HG02571 (cell line): ENCODE results near the gene CPTP.
"Not testable (repeated sequence)": the region's sequence is repeated elsewhere in the genome, so short reads cannot be mapped to it uniquely, and the experiment has no call there.

Experiments used
- ATAC-seq: cut with Tn5 transposase; IDR thresholded peaks from one replicate; pipeline ENCODE4 v1.9.1; 2021; ENCODE audit warnings: mild to moderate bottlenecking, moderate library complexity; ENCODE audit not compliant: unreplicated experiment

Gene CPTP

GRCh38 chr1:1360506-1361169 is 36.0 kb downstream of the CPTP start:
- no peak for ATAC-seq

- ATAC-seq, result no peak
Measured at GRCh38 chr1:1361233-1361981, 36.8 kb downstream of the CPTP start.

GRCh38 chr1:1361982-1362423 is 37.4 kb downstream of the CPTP start:
- no peak for ATAC-seq

- ATAC-seq, result no peak
Measured at GRCh38 chr1:1364266-1364665, 39.7 kb downstream of the CPTP start.

GRCh38 chr1:1365875-1366698 is 41.5 kb downstream of the CPTP start:
- no peak for ATAC-seq

GRCh38 chr1:1366699-1367066 is 42.1 kb downstream of the CPTP start:
- ATAC-seq, result no peak

- ATAC-seq, result no peak
Measured at GRCh38 chr1:1367315-1367714, 42.7 kb downstream of the CPTP start.

- ATAC-seq, result not testable (repeated sequence)
Measured at GRCh38 chr1:1370094-1370493, 45.5 kb downstream of the CPTP start.

GRCh38 chr1:1370771-1371300 is 46.2 kb downstream of the CPTP start:
- no peak for ATAC-seq

- no peak for ATAC-seq
Measured at GRCh38 chr1:1371364-1371745, 46.8 kb downstream of the CPTP start.

- no peak for ATAC-seq
Measured at GRCh38 chr1:1371746-1372711, 47.4 kb downstream of the CPTP start.

GRCh38 chr1:1373051-1373814 is 48.6 kb downstream of the CPTP start:
- ATAC-seq, result no peak

- ATAC-seq, result no peak
Measured at GRCh38 chr1:1373815-1374588, 49.4 kb downstream of the CPTP start.

GRCh38 chr1:1374589-1374928 is 50.0 kb downstream of the CPTP start:
- ATAC-seq, result no peak

- peak; percentile 79 for ATAC-seq
Measured at GRCh38 chr1:1374929-1375662, 50.5 kb downstream of the CPTP start, which contains the start of gene AURKAIP1. Gene AURKAIP1, minus strand, starts transcription at chr1:1375207. Its CDS starts 451 bp downstream, at chr1:1374756.

- ATAC-seq, result no peak
Measured at GRCh38 chr1:1376551-1377226, 52.1 kb downstream of the CPTP start.

GRCh38 chr1:1377540-1378205 is 53.1 kb downstream of the CPTP start:
- ATAC-seq, result no peak
